Esophagus squamous epithelium (tissue), 5 donors: ENCODE results near the gene FAAP20. TPM values are rescaled to one million over a fixed set of nuclear protein-coding genes. Genes with fewer than 3 reads are reported as not detected.

ENCODE experiments used
- DNase-seq: peaks from one replicate; lab custom pipeline; 2025; lab: John Stamatoyannopoulos, UW
- H3K27ac ChIP-seq, 4 donors: fragments of 200-600 bp; sonication (generic); one replicate each; pipeline ENCODE4 v1.5.1; 2016 to 2019; ENCODE audit warnings: mild to moderate bottlenecking in 1 of 4
- H3K27me3 ChIP-seq, 4 donors: fragments of 200-600 bp; sonication (generic); 1 replicate in 3 of 4; 2 replicates in 1 of 4; pipeline versions ENCODE4 v1.5.1 to v1.6.0; 2017 to 2021; ENCODE audit warnings: antibody characterized with exemption in 1 of 4
- H3K36me3 ChIP-seq, 3 donors: fragments of 200-600 bp; sonication (generic); one replicate each; pipeline ENCODE4 v1.5.1; 2016 to 2019
- H3K4me1 ChIP-seq, 3 donors: fragments of 200-600 bp; sonication (generic); one replicate each; pipeline ENCODE4 v1.5.1; 2017 to 2019
- H3K4me3 ChIP-seq, 4 donors: fragments of 200-600 bp; sonication (generic); 1 replicate in 3 of 4; 2 replicates in 1 of 4; pipeline ENCODE4 v1.5.1; 2016 to 2019; ENCODE audit warnings: mild to moderate bottlenecking in 2 of 4, moderate library complexity in 1 of 4
- H3K9me3 ChIP-seq, 3 donors: fragments of 200-600 bp; sonication (generic); one replicate each; pipeline ENCODE4 v1.5.1; 2016 to 2019
- POLR2A ChIP-seq, 4 donors: fragments of 450-650 bp; IDR thresholded peaks; one replicate each; pipeline ENCODE4 v1.6.1; 2017; ENCODE audit warnings: antibody characterized with exemption in 4 of 4, mild to moderate bottlenecking in 4 of 4, moderate library complexity in 3 of 4
- WGBS, 2 donors: methylation state at CpG; one replicate each; pipeline ENCODE4 v1.1.5; 2018; 5-methylcytosine and 5-hydroxymethylcytosine counted together
- intact Hi-C: fragments of 100-400 bp; cut with DNase I; formaldehyde crosslinking; loops from one replicate; pipeline ENCODE4 v1.15.0; 2022
- total RNA-seq, 4 donors: library from RNA; depleted of rRNA; stranded (reverse); fragments of >200 nt; gene quantifications; one replicate each; pipeline ENCODE4 v1.1.0, GENCODE V29; 2016
- TF ChIP-seq, protein P1 (sequence below), 6 experiments: fragments of 450-650 bp in 4 of 6; fragments of 200-600 bp in 2 of 6; sonication (generic) in 2 of 6; IDR thresholded peaks; one replicate each; pipeline ENCODE4 v1.5.1; 2016 to 2019; ENCODE audit warnings: antibody characterized with exemption in 6 of 6, mild to moderate bottlenecking in 4 of 6, moderate library complexity in 4 of 6
- donor health status: DM: yes; HTN: yes; CAD: no.

FAAP20 gene
- total RNA-seq, 4 donors from 2014 or later: 8.6 to 22.5 (median 18.1) TPM

- DNase-seq: no peak
- peaks cover 43 to 58% (median 48%) of the 10 kb centered on the region in 3 donors for H3K4me1 ChIP-seq
- TF ChIP-seq, protein P1, sequence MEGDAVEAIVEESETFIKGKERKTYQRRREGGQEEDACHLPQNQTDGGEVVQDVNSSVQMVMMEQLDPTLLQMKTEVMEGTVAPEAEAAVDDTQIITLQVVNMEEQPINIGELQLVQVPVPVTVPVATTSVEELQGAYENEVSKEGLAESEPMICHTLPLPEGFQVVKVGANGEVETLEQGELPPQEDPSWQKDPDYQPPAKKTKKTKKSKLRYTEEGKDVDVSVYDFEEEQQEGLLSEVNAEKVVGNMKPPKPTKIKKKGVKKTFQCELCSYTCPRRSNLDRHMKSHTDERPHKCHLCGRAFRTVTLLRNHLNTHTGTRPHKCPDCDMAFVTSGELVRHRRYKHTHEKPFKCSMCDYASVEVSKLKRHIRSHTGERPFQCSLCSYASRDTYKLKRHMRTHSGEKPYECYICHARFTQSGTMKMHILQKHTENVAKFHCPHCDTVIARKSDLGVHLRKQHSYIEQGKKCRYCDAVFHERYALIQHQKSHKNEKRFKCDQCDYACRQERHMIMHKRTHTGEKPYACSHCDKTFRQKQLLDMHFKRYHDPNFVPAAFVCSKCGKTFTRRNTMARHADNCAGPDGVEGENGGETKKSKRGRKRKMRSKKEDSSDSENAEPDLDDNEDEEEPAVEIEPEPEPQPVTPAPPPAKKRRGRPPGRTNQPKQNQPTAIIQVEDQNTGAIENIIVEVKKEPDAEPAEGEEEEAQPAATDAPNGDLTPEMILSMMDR (IDR thresholded peaks at IDR 0.05): no peak
- no peak for TF ChIP-seq POLR2A (IDR thresholded peaks at IDR 0.05)
- peak overlapping the region; percentile 83 to 98 (median 93) for H3K27ac ChIP-seq
- no peaks in the 10 kb centered on the region for H3K27me3 ChIP-seq
- no peaks in the 10 kb centered on the region for H3K36me3 ChIP-seq
- intact Hi-C loops: no loop called here
- H3K9me3 ChIP-seq: no peaks in the 10 kb centered on the region
- peak overlapping the region in 3 of 4 donors; percentile 22 to 55 (median 40) for H3K4me3 ChIP-seq
- WGBS, 2 donors: 57% methylated on average over 1 of the region's 21 CpGs; no CpG with 5 or more reads in 1 of the 2 donors
These were observed 20.1 kb upstream of the FAAP20 start for GRCh38 chr1:2214541-2215241.

- H3K36me3 ChIP-seq: no peaks in the 10 kb centered on the region
- H3K4me1 ChIP-seq: peaks cover 45 to 64% (median 56%) of the 10 kb centered on the region in 3 donors
- H3K4me3 ChIP-seq: peak overlapping the region in 3 of 4 donors; percentile 38 to 55 (median 40)
- no peak for DNase-seq
- no peaks in the 10 kb centered on the region for H3K9me3 ChIP-seq
- H3K27me3 ChIP-seq: no peaks in the 10 kb centered on the region
- 25 to 38% methylated on average over 9 to 11 of the region's 32 CpGs for WGBS, 2 donors
- TF ChIP-seq, protein P1 (IDR thresholded peaks at IDR 0.05): no peak
- peak in 1 of 4 donors; percentile 26 for TF ChIP-seq POLR2A (IDR thresholded peaks at IDR 0.05)
- intact Hi-C loops: no loop called here
- peak overlapping the region; percentile 83 to 98 (median 93) for H3K27ac ChIP-seq
These were observed 19.3 kb upstream of the FAAP20 start for GRCh38 chr1:2213576-2214505.

GRCh38 chr1:2212532-2213491 lies 18.2 kb upstream of the FAAP20 start:
- H3K27ac ChIP-seq: peak overlapping the region; percentile 83 to 98 (median 93)
- TF ChIP-seq POLR2A (IDR thresholded peaks at IDR 0.05): peak in 1 of 4 donors; percentile 30
- TF ChIP-seq, protein P1 (IDR thresholded peaks at IDR 0.05): peak in 4 of 6 experiments; percentile 33 to 46 (median 36)
- H3K9me3 ChIP-seq: no peaks in the 10 kb centered on the region
- no peaks in the 10 kb centered on the region for H3K27me3 ChIP-seq
- DNase-seq: no peak
- H3K4me3 ChIP-seq: peak overlapping the region in 3 of 4 donors; percentile 38 to 55 (median 40)
- peaks cover 55 to 74% (median 67%) of the 10 kb centered on the region in 3 donors for H3K4me1 ChIP-seq
- intact Hi-C loops: no loop called here
- WGBS, 2 donors: 0% methylated on average over 9 to 19 of the region's 49 CpGs
- H3K36me3 ChIP-seq: no peaks in the 10 kb centered on the region

- intact Hi-C loops: no loop called here
- H3K4me3 ChIP-seq: peak overlapping the region in 3 of 4 donors; percentile 38 to 55 (median 40)
- WGBS, 2 donors: 25 to 66% methylated on average over 5 of the region's 10 CpGs
- H3K9me3 ChIP-seq: no peaks in the 10 kb centered on the region
- peaks cover 60 to 80% (median 73%) of the 10 kb centered on the region in 3 donors for H3K4me1 ChIP-seq
- H3K36me3 ChIP-seq: no peaks in the 10 kb centered on the region
- no peak for DNase-seq
- TF ChIP-seq, protein P1 (IDR thresholded peaks at IDR 0.05): peak in 1 of 6 experiments; percentile 5
- TF ChIP-seq POLR2A (IDR thresholded peaks at IDR 0.05): no peak
- peak overlapping the region; percentile 83 to 98 (median 93) for H3K27ac ChIP-seq
- H3K27me3 ChIP-seq: no peaks in the 10 kb centered on the region
These were observed 17.6 kb upstream of the FAAP20 start for GRCh38 chr1:2212274-2212531.
